GM19397 (cell line): ENCODE measurements around the gene LNPK.
"Not testable (repeated sequence)": the region's sequence is repeated elsewhere in the genome, so short reads cannot be mapped to it uniquely, and the experiment has no call there.

Experiments used
- ATAC-seq: cut with Tn5 transposase; IDR thresholded peaks from one replicate; pipeline ENCODE4 v1.9.1; 2021; ENCODE audit warnings: mild to moderate bottlenecking, moderate library complexity; ENCODE audit not compliant: unreplicated experiment

LNPK gene

DNA sequence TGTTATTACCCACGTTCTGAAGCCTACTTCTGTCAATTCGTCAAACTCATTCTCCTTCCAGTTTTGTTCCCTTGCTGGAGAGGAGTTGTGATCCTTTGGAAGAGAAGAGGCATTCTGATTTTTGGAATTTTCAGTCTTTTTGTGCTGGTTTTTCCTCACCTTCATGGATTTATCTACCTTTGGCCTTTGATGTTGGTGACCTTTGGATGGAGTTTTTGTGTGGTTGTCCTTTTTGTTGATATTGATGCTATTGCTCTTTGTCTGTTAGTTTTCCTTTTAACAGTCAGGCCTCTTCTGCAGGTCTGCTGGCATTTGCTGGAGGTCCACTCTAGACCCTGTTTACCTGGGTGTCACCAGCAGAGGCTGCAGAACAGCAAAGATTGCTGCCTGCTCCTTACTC is 88.8 kb downstream of the LNPK start:
- not testable (repeated sequence) for ATAC-seq

DNA sequence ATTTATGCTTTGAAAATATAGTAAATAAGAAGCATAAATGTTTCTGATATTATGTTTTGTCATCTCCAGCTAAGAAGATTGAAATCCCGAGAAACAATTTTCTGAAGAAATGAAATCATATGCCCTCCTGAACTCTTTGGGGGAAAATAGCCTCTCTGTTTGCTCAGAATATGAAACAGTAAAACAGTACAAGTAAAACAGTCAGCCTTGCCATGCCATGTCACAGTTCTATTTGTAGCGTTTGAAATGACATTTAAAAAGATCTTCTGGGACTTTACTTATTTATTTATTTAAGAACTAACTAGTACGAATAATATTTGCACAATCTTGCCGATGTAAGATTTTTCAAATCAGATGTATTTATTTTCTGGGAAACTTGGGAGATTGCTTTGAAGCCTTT is 98.0 kb downstream of the LNPK start:
- no peak for ATAC-seq

DNA sequence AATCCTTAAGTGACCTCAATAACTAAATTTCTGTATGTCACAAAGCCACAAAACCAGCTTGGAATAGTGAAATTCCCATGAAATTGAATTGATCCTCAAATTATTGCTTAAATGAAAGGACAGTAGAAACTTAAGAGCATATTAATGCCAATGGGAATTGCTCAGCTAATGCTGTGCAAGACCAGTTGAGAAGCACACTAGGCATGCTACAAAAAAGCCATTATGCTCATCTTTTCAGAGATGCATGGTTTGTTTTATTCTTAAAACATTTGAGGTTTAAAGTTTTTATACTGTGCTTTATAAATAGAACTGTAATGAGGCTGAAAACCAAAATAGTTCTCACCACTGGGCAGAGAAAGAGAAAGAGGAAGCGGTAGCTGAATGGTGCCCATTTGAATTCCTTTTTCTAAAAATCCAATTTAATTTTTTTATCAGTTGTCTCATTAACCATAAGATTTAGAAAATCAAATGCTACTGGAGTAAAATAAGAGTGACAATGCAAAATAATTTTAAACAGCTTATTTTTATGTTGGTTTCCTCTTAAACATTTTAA is 98.6 kb downstream of the LNPK start:
- no peak for ATAC-seq

DNA sequence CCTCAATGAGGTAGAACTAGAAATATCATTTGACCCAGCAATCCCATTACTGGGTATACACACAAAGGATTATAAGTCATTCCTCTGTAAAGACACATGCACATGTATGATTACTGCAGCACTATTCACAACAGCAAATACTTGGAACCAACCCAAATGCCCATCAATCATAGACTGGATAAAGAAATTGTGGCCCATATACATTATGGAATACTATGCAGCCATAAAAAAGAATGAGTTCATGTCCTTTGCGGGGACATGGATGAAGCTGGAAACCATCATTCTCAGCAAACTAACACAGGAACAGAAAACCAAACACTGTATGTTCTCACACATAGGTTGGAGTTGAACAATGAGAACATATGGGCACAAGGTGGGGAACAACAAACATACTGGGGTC is 106.1 kb downstream of the LNPK start:
- ATAC-seq: not testable (repeated sequence)

DNA sequence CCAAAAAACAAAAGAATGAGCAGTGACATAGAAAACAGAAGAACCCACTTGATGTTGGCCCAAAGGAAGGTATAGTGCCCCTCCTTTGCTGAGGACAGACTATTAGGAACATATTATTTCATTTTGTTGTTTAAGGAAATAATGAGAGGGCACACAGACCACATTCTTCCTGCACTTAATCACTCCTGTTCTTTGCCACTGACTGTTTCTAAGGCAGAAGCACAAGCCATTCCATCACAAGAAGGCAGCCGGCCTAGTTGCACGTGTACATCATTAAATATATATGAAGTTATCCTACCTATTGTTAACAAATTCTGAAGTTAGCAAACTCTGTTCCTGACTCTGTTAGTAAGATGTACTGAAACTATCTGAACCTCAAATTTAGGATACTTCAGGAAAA is 110.0 kb downstream of the LNPK start:
- no peak for ATAC-seq

DNA sequence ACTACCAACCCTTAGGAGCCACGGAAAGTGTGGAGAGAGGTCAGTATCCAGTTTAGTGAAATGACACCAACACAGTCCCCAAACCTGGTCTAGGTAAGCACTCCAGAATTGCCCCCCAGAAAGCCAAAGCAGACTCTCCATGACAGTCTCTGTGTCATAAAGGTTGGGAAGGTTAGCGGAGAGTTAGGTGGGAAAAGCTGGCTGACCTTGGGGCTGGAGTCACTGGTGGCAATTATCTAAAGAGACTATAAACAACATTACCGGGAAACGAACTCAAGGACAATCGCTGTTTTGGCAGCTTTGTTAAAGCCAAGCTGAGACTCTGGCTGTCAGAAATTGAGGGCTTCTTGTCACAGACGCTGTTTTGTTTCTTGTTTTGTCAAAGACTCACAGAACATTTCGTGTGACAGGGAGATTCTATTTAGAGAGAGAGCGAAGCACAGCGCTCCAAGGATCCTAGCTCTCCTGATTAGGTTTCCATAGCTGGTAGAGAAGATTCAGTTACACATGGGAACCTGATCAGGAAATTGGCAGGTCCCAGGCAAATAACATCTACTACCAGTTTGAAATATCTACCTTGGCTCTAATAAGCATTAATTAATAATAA is 111.3 kb downstream of the LNPK start:
- ATAC-seq: no peak

DNA sequence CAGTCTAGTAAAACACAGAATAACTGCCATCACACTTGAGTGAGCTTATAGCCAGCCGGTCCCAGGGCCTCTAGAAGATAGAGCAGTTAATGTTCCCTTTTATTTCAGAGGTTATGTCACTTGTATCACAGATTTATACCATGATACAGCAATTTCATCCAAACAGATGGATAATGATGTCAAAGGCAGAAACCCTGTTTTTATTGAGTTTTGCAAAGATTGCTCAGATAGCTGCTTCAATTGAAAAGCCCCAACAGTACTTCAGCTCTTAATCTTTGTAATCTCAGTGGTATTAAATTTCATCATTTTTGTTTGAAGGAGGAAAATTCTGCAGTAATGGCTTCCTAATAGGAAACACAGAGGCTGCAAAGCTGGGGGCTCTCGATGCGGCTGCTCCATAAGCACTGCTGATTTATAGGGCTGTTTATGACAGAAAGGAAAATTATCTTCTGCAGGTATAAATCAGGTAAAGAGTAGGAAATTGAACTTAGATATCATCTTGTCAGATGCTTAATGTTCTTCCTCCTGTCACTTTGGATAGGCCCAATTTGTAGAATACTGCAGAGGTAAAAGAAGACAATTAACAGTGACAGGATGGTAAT is 112.3 kb downstream of the LNPK start:
- no peak for ATAC-seq

DNA sequence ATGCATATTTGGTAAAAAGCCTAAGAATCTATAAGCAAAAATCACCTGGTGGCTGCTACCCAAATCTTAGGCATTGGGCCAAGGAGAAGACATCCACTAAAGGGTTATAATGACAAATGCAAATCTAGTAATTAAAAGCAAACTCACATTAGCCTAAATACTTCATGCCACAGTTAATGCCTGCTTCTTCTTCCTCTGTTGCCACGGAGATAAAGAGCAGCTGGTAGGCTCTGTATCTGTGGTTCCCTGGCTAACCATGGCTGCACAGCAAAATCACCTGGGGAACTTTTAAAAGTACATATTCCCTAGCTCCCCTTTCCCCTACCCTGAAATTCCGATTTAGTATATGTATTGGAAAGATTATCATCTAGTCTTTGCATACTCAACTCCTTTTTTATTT is 114.3 kb downstream of the LNPK start:
- ATAC-seq: no peak

DNA sequence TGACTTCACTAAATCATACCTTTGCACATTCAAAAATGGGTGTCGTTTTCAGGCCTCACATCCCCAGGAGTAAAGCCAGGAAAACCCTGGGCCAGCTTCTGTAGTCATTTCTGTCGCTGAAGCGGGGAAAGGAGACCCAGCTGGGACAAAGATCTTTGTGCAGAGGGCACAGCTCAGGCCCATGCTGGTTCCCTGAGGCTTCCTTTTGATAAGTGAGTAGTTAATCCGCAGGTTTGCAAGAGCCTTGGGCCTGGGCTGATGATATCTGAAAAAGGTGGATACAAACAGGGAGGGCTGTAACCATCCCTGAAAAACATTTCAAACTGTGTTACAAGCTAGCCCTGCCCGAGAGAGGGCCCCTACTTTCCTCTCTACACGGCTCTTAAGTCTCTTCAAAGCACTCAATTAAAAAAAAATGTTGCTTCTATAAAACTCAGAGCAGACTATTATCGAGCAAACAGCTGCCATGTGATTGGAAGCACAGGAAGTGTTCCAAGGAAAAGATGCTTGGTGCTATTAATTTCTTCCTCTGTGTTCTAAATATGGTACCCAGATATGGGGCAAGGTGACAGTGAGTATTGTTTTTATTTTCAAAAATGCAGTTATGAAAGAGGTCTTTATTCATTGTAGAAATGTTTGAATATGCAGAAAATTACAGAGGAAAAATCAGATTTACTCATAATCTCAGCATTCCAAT is 117.2 kb downstream of the LNPK start:
- no peak for ATAC-seq

DNA sequence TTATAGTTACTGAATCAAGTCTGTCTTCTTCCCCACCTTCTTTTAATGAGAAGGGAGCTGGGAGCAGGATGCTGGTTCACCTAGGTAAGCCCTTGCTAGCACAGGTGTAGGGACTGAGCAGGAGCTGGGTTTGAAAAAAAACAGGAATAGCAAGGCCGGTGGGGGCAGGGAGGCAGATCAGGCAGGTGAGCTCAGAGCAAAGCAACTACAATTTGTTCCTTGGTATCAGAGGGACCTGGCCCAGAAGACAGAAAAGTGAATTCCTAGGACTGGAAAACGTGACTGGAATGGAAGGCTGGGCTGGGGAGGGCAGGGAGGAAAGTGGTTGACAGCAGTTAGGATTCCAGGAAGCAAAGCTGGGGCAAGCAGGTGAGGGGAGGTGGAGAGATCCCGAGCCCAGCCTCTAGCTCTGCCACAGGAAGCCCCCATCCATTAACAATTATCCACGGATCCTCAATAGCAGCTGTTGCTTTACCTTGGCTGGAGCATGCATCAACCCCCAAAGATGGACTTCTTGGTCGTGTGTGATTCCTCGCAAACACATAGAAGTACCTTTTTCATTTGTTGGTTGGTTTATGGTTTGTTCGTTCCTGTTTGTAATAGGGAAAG is 118.4 kb downstream of the LNPK start:
- ATAC-seq: no peak

DNA sequence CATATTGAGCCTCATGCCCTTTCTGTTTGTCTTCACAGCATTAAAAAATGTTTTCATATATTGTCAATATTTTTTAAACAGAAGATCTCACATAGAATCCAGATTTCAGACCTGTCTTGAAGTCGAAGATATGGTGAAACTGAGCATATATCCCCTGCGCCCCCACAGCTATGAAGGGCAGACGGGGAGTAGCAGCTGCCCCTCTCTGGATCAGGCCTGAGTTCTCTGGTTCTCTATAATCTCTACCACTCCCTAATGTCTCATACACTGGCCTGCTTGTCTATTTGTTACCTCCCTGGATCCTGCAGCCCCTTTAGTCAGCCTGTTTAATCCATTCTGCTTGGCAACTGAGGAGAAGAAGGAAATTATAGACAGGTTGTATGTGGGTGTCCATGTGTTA is 122.4 kb downstream of the LNPK start:
- ATAC-seq: no peak

DNA sequence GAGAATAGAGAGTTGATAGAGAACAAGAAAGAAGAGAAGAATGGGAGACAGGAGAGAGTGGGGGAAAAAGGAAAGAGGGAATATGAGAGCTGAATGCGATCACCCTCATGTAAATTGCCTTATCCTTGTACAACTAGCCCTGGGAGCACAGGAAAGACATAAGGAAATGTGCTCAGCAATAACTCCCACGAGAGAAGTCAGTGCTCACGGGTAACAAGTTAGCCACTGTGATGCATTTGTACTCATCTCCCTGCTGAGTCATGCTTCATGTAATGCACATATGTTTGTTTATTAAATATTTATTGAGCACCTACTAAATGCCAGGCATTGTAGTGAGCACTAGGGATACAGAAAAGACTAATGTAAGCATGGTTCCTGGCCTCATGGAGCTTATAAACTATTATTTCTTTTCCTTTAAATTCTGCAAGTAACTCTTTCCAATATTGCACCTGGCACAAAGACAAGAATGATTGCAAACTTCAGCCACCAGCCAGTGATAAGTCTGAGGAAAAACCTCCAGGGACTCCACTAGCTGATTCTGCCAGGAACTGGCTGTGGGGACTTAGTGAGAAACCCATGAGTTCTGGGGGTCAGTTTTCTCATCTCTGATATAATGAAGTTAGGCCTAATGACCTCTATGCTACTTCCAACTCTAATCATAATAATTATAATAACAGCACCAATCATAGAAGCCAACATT is 124.1 kb downstream of the LNPK start:
- ATAC-seq: no peak

DNA sequence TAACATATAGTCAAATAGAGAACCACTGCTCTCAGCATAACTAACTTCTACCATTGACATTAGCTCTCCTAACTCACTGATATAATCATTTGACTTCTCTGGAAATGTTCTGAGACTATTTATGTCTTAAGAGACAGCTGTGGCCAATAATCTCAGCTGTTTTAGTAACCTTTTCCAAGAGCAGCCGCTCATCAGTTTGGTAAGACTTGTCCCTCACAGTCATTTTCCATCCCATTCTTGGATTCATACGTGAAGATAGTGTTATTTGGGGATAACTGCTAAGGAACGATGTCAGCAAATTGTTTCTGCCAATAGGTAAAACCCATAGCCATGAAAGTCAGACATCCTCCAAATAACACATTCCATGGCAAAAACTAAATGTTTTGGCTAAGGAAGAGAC is 127.8 kb downstream of the LNPK start:
- no peak for ATAC-seq
